ENCODE data around the gene IFI27. TPM values are rescaled to one million over a fixed set of nuclear protein-coding genes. Genes with fewer than 3 reads are reported as not detected.

IFI27 gene
- total and polyA plus RNA-seq, 2 of the 4 experiments (the other 2 are of a cell fraction) = under 0.01 to 0.60 TPM

- Histone ChIP-seq H2AK5ac (ENCODE audit: low read depth, low read length) (no peak overlapping the region), H2AFZ (replicated peaks; ENCODE audit: low read length, poor library complexity) (no peak overlapping the region), H3K9me3 (ENCODE audit: control insufficient read depth, insufficient read depth, low read length) (peaks cover 3% of the 10 kb centered on the region; the same call in 1 of the 2 replicates), H4K91ac (ENCODE audit: insufficient read depth, low read depth, low read length) (no peak overlapping the region), H4K20me1 (ENCODE audit: insufficient read depth, low read length) (peaks cover 37% of the 10 kb centered on the region), H3K9me1 (ENCODE audit: insufficient read depth, low read length) (peaks cover 6% of the 10 kb centered on the region), H3K4me3 (ENCODE audit: insufficient read depth, low read depth, low read length) (no peak overlapping the region; the same call in 1 of the 2 replicates), H3K4me2 (ENCODE audit: low read depth, low read length) (peak overlapping the region; percentile 80), H3K27ac (ENCODE audit: insufficient read depth, low read length) (no peak overlapping the region), H2BK15ac (ENCODE audit: low read depth, low read length) (no peak overlapping the region), H3K4ac (ENCODE audit: low read depth, low read length) (no peak overlapping the region), H2BK5ac (ENCODE audit: low read depth, low read length, poor library complexity, severe bottlenecking) (no peak overlapping the region), H2BK120ac (ENCODE audit: low read depth, low read length) (no peak overlapping the region), H3K14ac (replicated peaks; ENCODE audit: low read depth, low read length) (no peak overlapping the region), H3K23ac (ENCODE audit: low read depth, low read length) (no peak overlapping the region), H3K27me3 (ENCODE audit: control insufficient read depth, insufficient read depth, low read length) (no peaks in the 10 kb centered on the region), H2BK20ac (ENCODE audit: low read depth, low read length) (no peak overlapping the region), H3K56ac (ENCODE audit: extremely low read depth, insufficient read depth, low read length) (no peak overlapping the region), H3K79me1 (ENCODE audit: low read depth in 1 of 2, low read length in 2 of 2) (peaks cover 17 to 43% of the 10 kb centered on the region in 2 experiments), H3K18ac (ENCODE audit: low read depth, low read length) (no peak overlapping the region), H3K9ac (ENCODE audit: low read depth, low read length) (no peak overlapping the region), H4K5ac (ENCODE audit: low read depth, low read length) (no peak overlapping the region), H2AK9ac (replicated peaks; ENCODE audit: low read depth, low read length, poor library complexity) (no peak overlapping the region), H3K36me3 (ENCODE audit: control insufficient read depth, insufficient read depth, low read length) (peaks cover 15% of the 10 kb centered on the region), H3K4me1 (ENCODE audit: control insufficient read depth, insufficient read depth, low read length) (peaks cover 6% of the 10 kb centered on the region), H4K8ac (ENCODE audit: low read depth in 2 of 2, low read length in 2 of 2) (no peak overlapping the region)
- no peak for DNase-seq
- ATAC-seq (ENCODE audit: low read depth) = no peak
- intact Hi-C loops (cut with micrococcal nuclease) = no loop called here
- in situ Hi-C loops (cut with MboI; ENCODE audit: low sequenced_read_pairs) = no loop called here
- BruUV-seq (replicated peaks) = no TSS peak
- ChIA-PET POLR2A (ENCODE audit: unreplicated experiment) (no interaction called here), CTCF (no interaction called here)
- dilution Hi-C loops (cut with HindIII; ENCODE audit: low sequenced_read_pairs, unreplicated experiment) = no loop called here
- TF ChIP-seq FOS (IDR thresholded peaks at IDR 0.05; ENCODE audit: low read depth, low read length) = no peak
- TF ChIP-seq CTCF (conservative IDR thresholded peaks at IDR 0.05; ENCODE audit: low read depth, low read length) = no peak
- TF ChIP-seq MAFK (IDR thresholded peaks at IDR 0.05; ENCODE audit: low read depth, low read length) = no peak
- no peak for TF ChIP-seq RAD21 (IDR thresholded peaks at IDR 0.05; ENCODE audit: low read length)
- no peak for TF ChIP-seq CEBPB (IDR thresholded peaks at IDR 0.05; ENCODE audit: low read depth, low read length)
- no peak for TF ChIP-seq NFE2L2 (IDR thresholded peaks at IDR 0.05; ENCODE audit: low read depth, low read length)
- no peak for TF ChIP-seq ELK1 (IDR thresholded peaks at IDR 0.05; ENCODE audit: borderline replicate concordance, low read depth, low read length)
- no peak for TF ChIP-seq BHLHE40 (IDR thresholded peaks at IDR 0.05; ENCODE audit: low read depth, low read length)
- no peak for TF ChIP-seq MXI1 (IDR thresholded peaks at IDR 0.05; ENCODE audit: borderline replicate concordance, low read depth, low read length)
- TF ChIP-seq POLR2A (IDR thresholded peaks at IDR 0.05; ENCODE audit: low read depth, low read length) = no peak
- TF ChIP-seq SMC3 (IDR thresholded peaks at IDR 0.05; ENCODE audit: low read depth, low read length) = no peak
- TF ChIP-seq MAZ (IDR thresholded peaks at IDR 0.05; ENCODE audit: borderline replicate concordance, low read depth, low read length) = no peak
- TF ChIP-seq RCOR1 (IDR thresholded peaks at IDR 0.05; ENCODE audit: insufficient replicate concordance, low read length) = no peak
- TF ChIP-seq RFX5 (IDR thresholded peaks at IDR 0.05; ENCODE audit: low read depth, low read length) = no peak
- no peak for TF ChIP-seq CHD1 (IDR thresholded peaks at IDR 0.05; ENCODE audit: low read depth, low read length)
- TF ChIP-seq USF2 (IDR thresholded peaks at IDR 0.05; ENCODE audit: low read depth, low read length) = no peak
- no CpG with 5 or more reads among the region's 5 CpGs for WGBS, 2 experiments (ENCODE audit: extremely low coverage in 2 of 2, insufficient read length in 1 of 2)
Observed at GRCh38 chr14:94077823-94078222, 32.7 kb upstream of the IFI27 start.

Measured in IMR-90 (cell line).